Nephron (organoid): Measurements from ENCODE around the gene RALGDS.

Experiments
- H3K27ac Mint-ChIP-seq, 3 experiments: 2 replicates each; pipeline ENCODE4 v1.8.0; 2020; ENCODE audit warnings: mixed read lengths in 3 of 3, mild to moderate bottlenecking in 2 of 3, moderate library complexity in 1 of 3
- H3K27me3 Mint-ChIP-seq: 2 replicates; pipeline ENCODE4 v1.8.0; 2021; ENCODE audit warnings: low read depth, mild to moderate bottlenecking, moderate library complexity, mixed read lengths
- H3K36me3 Mint-ChIP-seq: 2 replicates; pipeline ENCODE4 v1.8.0; 2020; ENCODE audit warnings: low read depth, mixed read lengths
- H3K4me1 Mint-ChIP-seq: 2 replicates; pipeline ENCODE4 v1.8.0; 2020; ENCODE audit warnings: mixed read lengths
- H3K4me3 Mint-ChIP-seq, 3 experiments: 2 replicates each; pipeline ENCODE4 v1.8.0; 2020; ENCODE audit warnings: mild to moderate bottlenecking in 3 of 3, mixed read lengths in 3 of 3, moderate library complexity in 2 of 3
- H3K9me3 Mint-ChIP-seq: 2 replicates; pipeline ENCODE4 v1.8.0; 2020; ENCODE audit warnings: mixed read lengths
- CTCF ChIP-seq, 3 experiments: fragments of 200-600 bp; sonication (generic); IDR thresholded peaks; one replicate each; pipeline ENCODE4 v1.5.0; 2021; ENCODE audit warnings: antibody characterized with exemption in 3 of 3; ENCODE audit not compliant: unreplicated experiment in 3 of 3

The RALGDS gene

GRCh38 chr9:133144904-133145851 is 24.1 kb upstream of the RALGDS start:
- Mint-ChIP-seq H3K4me1 (peaks cover 35% of the 10 kb centered on the region), H3K36me3 (no peaks in the 10 kb centered on the region), H3K9me3 (no peaks in the 10 kb centered on the region), H3K27me3 (peaks cover 5% of the 10 kb centered on the region), H3K27ac (peak overlapping the region in 2 of 3 experiments; percentile 64 to 81), H3K4me3 (peak overlapping the region; percentile 77 to 84 (median 80))
- no peak for TF ChIP-seq CTCF (IDR thresholded peaks at IDR 0.05; ENCODE audit: unreplicated experiment in 3 of 3)

DNA sequence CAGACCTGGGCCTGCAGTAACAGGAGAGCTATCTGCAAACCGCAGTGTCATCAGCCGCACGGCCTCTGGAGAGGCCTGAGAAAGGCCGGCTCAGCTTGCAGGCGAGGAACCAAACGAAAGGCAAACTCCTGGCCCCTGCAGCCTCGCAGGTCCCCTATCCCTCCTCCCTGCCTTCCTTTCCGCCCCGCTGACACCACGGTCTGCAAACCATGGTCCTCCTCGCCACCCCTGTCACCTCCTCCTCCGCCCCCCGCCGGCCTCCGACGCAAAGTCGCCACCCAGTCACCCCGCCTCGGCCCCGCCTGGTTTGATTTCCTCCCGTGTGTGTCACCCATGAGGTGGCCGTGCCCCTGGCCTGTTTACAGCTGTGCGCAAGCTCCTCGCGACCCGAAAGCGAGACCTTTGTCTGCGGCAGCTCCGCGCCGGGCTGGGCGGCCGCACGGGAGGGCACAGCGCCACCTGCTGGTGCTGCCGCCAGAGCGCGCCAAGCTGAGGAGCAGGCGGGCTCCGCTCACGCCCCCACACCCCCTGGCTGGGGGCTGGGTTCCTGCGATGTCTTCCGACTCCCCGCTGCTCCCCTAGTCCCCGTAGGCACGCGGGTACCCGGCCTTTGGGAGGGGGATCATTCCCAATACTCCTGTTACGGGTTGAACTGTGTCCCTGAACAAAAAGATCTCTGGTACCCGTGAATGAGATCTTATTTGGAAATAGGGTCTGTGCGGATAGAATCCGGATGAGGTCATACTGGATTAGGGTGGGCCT is 23.3 kb upstream of the RALGDS start:
- peak overlapping the region in 2 of 3 experiments; percentile 66 to 81 for H3K27ac Mint-ChIP-seq
- peaks cover 5% of the 10 kb centered on the region for H3K27me3 Mint-ChIP-seq
- no peaks in the 10 kb centered on the region for H3K36me3 Mint-ChIP-seq
- H3K9me3 Mint-ChIP-seq = no peaks in the 10 kb centered on the region
- H3K4me3 Mint-ChIP-seq = peak overlapping the region; percentile 77 to 84 (median 80)
- peaks cover 35% of the 10 kb centered on the region for H3K4me1 Mint-ChIP-seq
- peak; percentile 98 to 99 (median 98) for TF ChIP-seq CTCF (IDR thresholded peaks at IDR 0.05; ENCODE audit: unreplicated experiment in 3 of 3)

GRCh38 chr9:133143639-133144141 is 22.6 kb upstream of the RALGDS start:
- Mint-ChIP-seq H3K4me1 (peaks cover 35% of the 10 kb centered on the region), H3K27me3 (peaks cover 5% of the 10 kb centered on the region), H3K4me3 (peak overlapping the region; percentile 77 to 84 (median 80)), H3K27ac (peak overlapping the region in 1 of 3 experiments; percentile 66), H3K36me3 (no peaks in the 10 kb centered on the region), H3K9me3 (no peaks in the 10 kb centered on the region)
- no peak for TF ChIP-seq CTCF (IDR thresholded peaks at IDR 0.05; ENCODE audit: unreplicated experiment in 3 of 3)

- Mint-ChIP-seq H3K9me3 (no peaks in the 10 kb centered on the region), H3K36me3 (no peaks in the 10 kb centered on the region), H3K4me1 (peaks cover 29% of the 10 kb centered on the region), H3K4me3 (no peak overlapping the region), H3K27ac (no peak overlapping the region), H3K27me3 (peaks cover 5% of the 10 kb centered on the region)
- no peak for TF ChIP-seq CTCF (IDR thresholded peaks at IDR 0.05; ENCODE audit: unreplicated experiment in 3 of 3)
Measured at GRCh38 chr9:133142684-133143622, 21.9 kb upstream of the RALGDS start.

- Mint-ChIP-seq H3K27ac (no peak overlapping the region), H3K4me1 (peaks cover 21% of the 10 kb centered on the region), H3K4me3 (no peak overlapping the region), H3K27me3 (peaks cover 5% of the 10 kb centered on the region), H3K36me3 (no peaks in the 10 kb centered on the region), H3K9me3 (no peaks in the 10 kb centered on the region)
- no peak for TF ChIP-seq CTCF (IDR thresholded peaks at IDR 0.05; ENCODE audit: unreplicated experiment in 3 of 3)
Measured at GRCh38 chr9:133141833-133142595, 21.0 kb upstream of the RALGDS start.
